Activated CD8-positive, alpha-beta T cell treated with anti-CD3 and anti-CD28 coated beads for 36 hours (primary cell): ENCODE data around the gene USP26. TPM values are rescaled to one million over a fixed set of nuclear protein-coding genes. Genes with fewer than 3 reads are reported as not detected.
"Not testable (repeated sequence)": the region's sequence is repeated elsewhere in the genome, so short reads cannot be mapped to it uniquely, and the experiment has no call there.

Source experiments
- ATAC-seq: fragments of 200-7000 bp; cut with Tn5 transposase; one replicate; pipeline ENCODE4 v1.10.0; 2021; ENCODE audit warnings: mild to moderate bottlenecking, moderate library complexity
- CTCF ChIA-PET: fragments of 350-600 bp; sonication (Branson Sonifier 250); formaldehyde crosslinking; loops from one replicate; lab custom pipeline; 2021; ENCODE audit warnings: antibody characterized with exemption; lab: Charles Lee
- POLR2A ChIA-PET: fragments of 350-600 bp; sonication (Branson Sonifier 250); formaldehyde crosslinking; loops from one replicate; lab custom pipeline; 2021; ENCODE audit warnings: antibody characterized with exemption; lab: Charles Lee
- DNase-seq: peaks from one replicate; pipeline ENCODE4 v3.0.0-alpha.2; 2020
- H3K27ac Mint-ChIP-seq: one replicate; pipeline ENCODE4 v1.8.0; 2021; ENCODE audit warnings: mild to moderate bottlenecking, mixed read lengths
- H3K27me3 Mint-ChIP-seq: one replicate; pipeline ENCODE4 v1.8.0; 2021; ENCODE audit warnings: mixed read lengths
- H3K36me3 Mint-ChIP-seq: one replicate; pipeline ENCODE4 v1.8.0; 2021; ENCODE audit warnings: low read depth, mixed read lengths
- H3K4me1 Mint-ChIP-seq: one replicate; pipeline ENCODE4 v1.8.0; 2021; ENCODE audit warnings: low read depth, mixed read lengths
- H3K4me3 Mint-ChIP-seq: one replicate; pipeline ENCODE4 v1.8.0; 2021; ENCODE audit warnings: mild to moderate bottlenecking, moderate library complexity, mixed read lengths
- H3K9me3 Mint-ChIP-seq: one replicate; pipeline ENCODE4 v1.8.0; 2021; ENCODE audit warnings: mixed read lengths
- CTCF ChIP-seq: fragments of 200-600 bp; IDR thresholded peaks from one replicate; pipeline ENCODE4 v1.8.0; 2022; ENCODE audit warnings: antibody characterized with exemption, mild to moderate bottlenecking
- intact Hi-C: fragments of 100-400 bp; cut with micrococcal nuclease; formaldehyde crosslinking; loops from one replicate; pipeline ENCODE4 v1.10.0; 2022
- total RNA-seq, 2 experiments: library from RNA; stranded (reverse); gene quantifications; one replicate each; pipeline ENCODE4 v1.2.3, GENCODE V29; 2021

USP26 gene
- total RNA-seq, 2 experiments from 2014 or later: not detected

- CTCF ChIA-PET: interaction anchor here (0.7 kb wide), 1 partner anchor 55 kb away, joined by 3 read pairs; no protein-coding TSS in a partner anchor
- DNase-seq (no peak), ATAC-seq (no peak)
- no peaks in the 10 kb centered on the region for H3K4me1 Mint-ChIP-seq
- POLR2A ChIA-PET: no interaction called here
- H3K9me3 Mint-ChIP-seq: no peaks in the 10 kb centered on the region
- TF ChIP-seq CTCF: no peak
- intact Hi-C loops: no loop called here
- no peak overlapping the region for H3K27ac Mint-ChIP-seq
- H3K27me3 Mint-ChIP-seq: no peaks in the 10 kb centered on the region
- H3K36me3 Mint-ChIP-seq: no peaks in the 10 kb centered on the region
- no peak overlapping the region for H3K4me3 Mint-ChIP-seq
These were observed 48.2 kb downstream of the USP26 start for GRCh38 chrX:133048751-133049150.

- H3K4me1 Mint-ChIP-seq: no peaks in the 10 kb centered on the region
- DNase-seq (no peak), ATAC-seq (no peak)
- no peaks in the 10 kb centered on the region for H3K36me3 Mint-ChIP-seq
- no peak overlapping the region for H3K4me3 Mint-ChIP-seq
- H3K27ac Mint-ChIP-seq: no peak overlapping the region
- CTCF ChIA-PET: no interaction called here
- no peaks in the 10 kb centered on the region for H3K27me3 Mint-ChIP-seq
- no peak for TF ChIP-seq CTCF
- H3K9me3 Mint-ChIP-seq: no peaks in the 10 kb centered on the region
- intact Hi-C loops: no loop called here
- POLR2A ChIA-PET: no interaction called here
These were observed 50.3 kb downstream of the USP26 start for GRCh38 chrX:133046601-133047000.

GRCh38 chrX:133045986-133046385 lies 50.9 kb downstream of the USP26 start:
- H3K4me3 Mint-ChIP-seq: no peak overlapping the region
- no peaks in the 10 kb centered on the region for H3K36me3 Mint-ChIP-seq
- CTCF ChIA-PET: no interaction called here
- no peak overlapping the region for H3K27ac Mint-ChIP-seq
- POLR2A ChIA-PET: no interaction called here
- ATAC-seq (no peak), DNase-seq (no peak)
- no peaks in the 10 kb centered on the region for H3K9me3 Mint-ChIP-seq
- TF ChIP-seq CTCF: no peak
- H3K4me1 Mint-ChIP-seq: no peaks in the 10 kb centered on the region
- intact Hi-C loops: no loop called here
- no peaks in the 10 kb centered on the region for H3K27me3 Mint-ChIP-seq

- H3K4me3 Mint-ChIP-seq, H3K27me3 Mint-ChIP-seq, H3K4me1 Mint-ChIP-seq, DNase-seq, H3K27ac Mint-ChIP-seq, H3K36me3 Mint-ChIP-seq, H3K9me3 Mint-ChIP-seq, POLR2A ChIA-PET, ATAC-seq, intact Hi-C loops, CTCF ChIA-PET: not testable (repeated sequence)
These were observed 52.6 kb downstream of the USP26 start for GRCh38 chrX:133044145-133044786.

- H3K27me3 Mint-ChIP-seq: no peaks in the 10 kb centered on the region
- POLR2A ChIA-PET: no interaction called here
- H3K9me3 Mint-ChIP-seq: no peaks in the 10 kb centered on the region
- DNase-seq (no peak), ATAC-seq (no peak)
- intact Hi-C loops: no loop called here
- no peak overlapping the region for H3K4me3 Mint-ChIP-seq
- no peak for TF ChIP-seq CTCF
- no peak overlapping the region for H3K27ac Mint-ChIP-seq
- CTCF ChIA-PET: no interaction called here
- H3K4me1 Mint-ChIP-seq: no peaks in the 10 kb centered on the region
- H3K36me3 Mint-ChIP-seq: no peaks in the 10 kb centered on the region
These were observed 54.6 kb downstream of the USP26 start for GRCh38 chrX:133042260-133042659.
